ENCODE results near the gene GOLPH3L.
"Not testable (repeated sequence)": the region's sequence is repeated elsewhere in the genome, so short reads cannot be mapped to it uniquely, and the experiment has no call there.

Gene GOLPH3L

DNA sequence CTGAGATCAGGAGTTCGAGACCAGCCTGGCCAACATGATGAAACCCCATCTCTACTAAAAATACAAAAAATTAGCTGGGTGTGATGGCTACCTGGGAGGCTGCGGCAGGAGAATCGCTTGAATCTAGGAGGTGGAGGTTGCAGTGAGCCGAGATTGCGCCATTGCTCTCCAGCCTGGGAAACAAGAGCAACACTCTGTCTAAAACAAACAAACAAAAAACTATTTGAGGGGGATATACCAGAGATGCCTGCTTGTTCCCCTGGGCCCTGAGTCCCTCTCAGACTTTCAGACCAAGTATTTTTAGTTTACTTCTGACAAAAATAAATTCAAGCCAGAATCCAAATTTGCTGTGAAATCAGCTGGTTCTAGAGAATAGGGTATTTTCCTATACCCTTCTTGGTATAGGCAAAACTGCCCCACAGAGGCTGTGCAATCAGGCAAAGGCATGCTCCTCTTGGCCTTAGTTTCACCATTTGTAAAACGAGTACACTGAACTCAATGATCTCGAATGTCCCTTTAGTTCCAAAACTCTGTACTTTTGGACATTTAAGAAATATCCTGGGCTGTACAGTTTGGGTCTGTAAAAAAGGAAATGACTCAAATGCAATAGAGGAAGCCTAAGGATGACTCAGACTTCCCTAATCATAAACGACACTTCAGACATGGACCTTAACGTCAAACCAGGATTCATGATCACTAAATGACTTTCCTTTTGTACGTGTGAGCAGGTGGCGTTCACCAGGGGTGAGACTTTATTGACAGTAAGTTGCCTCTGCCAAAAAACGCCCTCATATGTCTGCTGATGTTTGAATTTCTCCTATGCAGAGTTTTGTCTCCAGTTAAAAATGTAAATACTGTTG lies 83.7 kb downstream of the GOLPH3L start:
- DNase-seq = no peak

DNA sequence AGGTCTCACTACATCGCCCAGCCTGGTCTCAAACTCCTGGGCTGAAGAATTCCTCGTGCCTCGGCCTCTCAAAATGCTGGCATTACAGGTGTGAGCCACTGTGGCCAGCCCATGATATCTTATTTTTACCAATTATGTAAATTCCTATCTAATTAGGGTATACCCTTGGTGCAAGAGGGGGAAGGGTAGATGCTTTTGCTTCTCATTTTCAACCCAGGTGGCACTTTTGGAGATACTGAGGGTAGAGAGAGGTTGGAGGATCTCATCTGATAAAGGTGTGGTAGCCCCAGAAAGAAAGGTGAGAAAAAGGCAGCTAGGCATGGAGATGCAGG lies 85.0 kb downstream of the GOLPH3L start:
- no peak for DNase-seq

DNA sequence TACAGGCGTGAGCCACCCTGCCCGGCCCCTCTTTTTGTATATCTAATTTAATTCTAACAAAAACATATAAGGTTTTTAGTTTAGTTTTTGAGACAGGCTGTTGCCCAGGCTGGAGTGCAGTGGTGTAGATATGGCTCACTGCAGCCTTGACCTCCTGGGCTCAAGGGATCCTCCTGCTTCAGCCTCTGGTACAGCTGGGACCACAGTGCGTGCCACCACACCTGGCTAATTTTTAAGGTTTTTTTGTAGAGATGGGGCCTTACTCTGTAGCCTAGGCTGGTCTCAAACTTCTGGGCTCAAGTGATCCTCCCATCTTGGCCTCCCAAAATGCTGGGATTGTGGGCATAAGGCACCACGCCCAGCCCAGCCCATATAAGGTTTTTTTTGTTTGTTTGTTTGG lies 86.4 kb downstream of the GOLPH3L start:
- DNase-seq = no peak

DNA sequence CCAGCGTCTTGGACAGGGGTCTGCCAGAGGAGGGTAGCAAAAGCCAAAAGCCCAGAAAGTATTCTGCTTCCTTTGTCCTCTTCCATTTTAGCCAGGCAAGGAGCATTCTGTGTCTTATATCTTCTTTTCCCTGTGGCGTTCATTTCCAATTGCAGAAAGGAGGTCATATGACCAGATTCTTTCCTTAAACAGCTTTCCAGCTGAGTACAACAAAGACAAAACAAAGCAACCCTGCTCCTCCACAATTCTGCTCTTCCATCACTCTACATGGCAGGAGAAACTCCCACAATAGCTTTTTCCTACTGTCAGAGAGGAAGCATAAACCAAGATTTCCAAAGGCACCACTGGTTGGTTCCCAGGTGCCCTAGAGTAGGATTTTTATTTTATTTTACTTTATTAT lies 87.2 kb downstream of the GOLPH3L start:
- DNase-seq = no peak

DNA sequence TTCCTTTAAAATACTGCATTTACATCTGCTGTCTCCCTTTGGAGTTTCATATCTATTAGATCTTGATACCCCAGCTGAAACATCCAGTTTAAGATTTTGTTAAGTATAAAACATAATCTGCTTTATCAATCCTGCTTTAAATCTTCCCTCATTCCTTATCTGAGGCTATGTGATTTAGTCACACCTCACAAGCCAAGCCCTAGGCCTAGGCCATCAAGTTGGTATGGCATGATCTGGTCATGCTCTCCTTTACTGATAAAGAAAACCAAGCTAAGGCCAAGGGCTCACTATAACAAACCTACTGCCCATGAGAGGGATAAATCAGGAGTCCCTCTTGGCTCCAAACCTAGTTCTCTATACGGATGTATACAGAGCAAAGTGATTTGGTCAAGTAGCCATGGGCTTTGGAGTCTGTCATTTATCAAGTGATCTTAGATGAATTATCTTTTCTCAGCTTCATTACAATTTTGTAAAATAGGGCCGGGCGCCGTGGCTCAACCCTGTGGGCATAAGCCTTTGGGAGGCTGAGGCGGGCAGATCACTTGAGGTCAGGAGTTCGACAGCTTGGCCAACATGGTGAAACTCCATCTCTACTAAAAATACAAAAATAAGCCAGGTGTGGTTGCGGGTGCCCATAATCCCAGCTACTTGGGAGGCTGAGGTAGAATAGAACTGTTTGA lies 90.4 kb downstream of the GOLPH3L start:
- DNase-seq = no peak

DNA sequence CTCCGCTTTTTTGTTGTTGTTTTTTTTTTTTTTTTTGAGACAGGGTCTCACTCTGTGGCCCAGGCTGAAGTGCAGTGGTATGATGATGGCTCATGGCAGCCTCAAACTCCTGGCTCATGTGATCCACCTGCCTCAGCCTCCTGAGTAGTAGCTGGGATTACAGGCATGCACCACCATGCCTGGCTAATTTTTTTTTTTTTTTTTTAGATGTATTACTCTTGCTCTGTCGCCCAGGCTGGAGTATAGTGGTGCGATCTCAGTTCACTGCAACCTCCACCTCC lies 91.6 kb downstream of the GOLPH3L start:
- DNase-seq = not testable (repeated sequence)

DNA sequence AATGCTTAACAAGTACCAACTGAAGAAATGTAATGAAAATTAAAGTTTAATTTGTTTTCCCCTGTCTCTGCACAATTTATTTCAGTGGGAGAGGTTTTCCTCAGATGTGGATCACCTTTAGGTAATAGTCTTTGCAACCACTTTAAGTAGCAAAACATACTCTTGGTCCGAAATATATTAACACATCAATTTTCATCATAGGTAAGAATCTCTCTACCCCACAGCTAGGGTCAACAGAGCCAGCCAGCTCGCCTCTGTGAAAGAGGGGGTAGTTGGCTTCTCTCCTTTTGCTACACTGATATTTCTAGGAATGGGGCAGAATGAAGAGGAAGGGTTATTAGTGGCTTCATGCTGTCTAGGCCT lies 92.7 kb downstream of the GOLPH3L start:
- DNase-seq = no peak

DNA sequence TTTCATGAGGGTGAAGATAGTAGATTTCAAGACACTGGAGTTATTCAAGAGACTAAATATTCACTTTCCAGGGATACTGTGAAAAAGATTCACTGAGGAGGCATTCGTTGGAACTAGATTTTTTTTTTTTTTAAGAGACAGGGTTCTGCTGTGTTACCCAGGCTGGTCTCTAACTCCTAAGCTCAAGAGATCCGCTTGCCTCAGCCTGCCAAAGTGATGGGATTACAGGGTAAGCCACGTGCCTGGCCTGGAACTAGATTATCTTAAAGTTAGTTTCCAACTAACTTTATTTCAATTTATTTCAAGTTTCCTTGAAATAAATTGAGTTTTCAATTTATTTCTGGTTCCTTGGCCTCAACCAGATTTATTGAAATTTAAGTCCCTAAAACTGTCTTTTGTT lies 93.2 kb downstream of the GOLPH3L start:
- DNase-seq = no peak

DNA sequence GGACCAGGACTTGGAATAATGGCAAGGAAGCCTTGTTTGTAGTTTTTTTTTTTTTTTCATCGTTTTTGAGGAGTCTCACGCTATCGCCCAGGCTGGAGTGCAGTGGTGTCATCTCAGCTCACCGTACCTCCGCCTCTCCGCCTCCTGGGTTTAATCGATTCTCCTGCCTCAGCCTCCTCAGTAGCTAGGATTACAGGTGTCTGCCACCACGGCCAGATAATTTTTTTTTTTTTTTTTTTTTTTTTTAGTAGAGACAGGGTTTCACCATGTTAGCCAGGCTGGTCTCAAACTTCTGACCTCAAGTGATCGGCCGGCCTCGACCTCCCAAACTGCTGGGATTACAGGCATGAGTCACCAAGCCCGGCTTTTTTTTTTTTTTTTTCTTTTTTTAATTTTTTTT lies 94.6 kb downstream of the GOLPH3L start:
- not testable (repeated sequence) for DNase-seq

DNA sequence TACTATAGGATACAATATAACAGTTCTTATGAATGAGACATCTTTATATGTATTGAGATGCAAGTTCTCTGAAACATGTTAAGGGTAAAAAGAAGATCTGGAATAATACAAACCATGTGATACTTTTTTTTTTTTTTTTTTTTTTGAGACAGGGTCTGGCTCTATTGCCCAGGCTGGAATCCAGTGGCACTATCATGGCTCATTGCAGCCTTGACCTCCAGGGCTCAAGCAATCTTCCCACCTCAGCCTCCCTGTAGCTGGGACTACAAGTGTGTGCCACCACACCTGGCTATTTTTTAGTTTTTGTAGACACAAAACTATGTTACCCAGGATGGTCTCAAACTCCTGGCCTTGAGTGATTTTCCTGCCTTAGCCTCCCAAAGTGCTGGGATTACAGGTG lies 95.4 kb downstream of the GOLPH3L start:
- no peak for DNase-seq

DNA sequence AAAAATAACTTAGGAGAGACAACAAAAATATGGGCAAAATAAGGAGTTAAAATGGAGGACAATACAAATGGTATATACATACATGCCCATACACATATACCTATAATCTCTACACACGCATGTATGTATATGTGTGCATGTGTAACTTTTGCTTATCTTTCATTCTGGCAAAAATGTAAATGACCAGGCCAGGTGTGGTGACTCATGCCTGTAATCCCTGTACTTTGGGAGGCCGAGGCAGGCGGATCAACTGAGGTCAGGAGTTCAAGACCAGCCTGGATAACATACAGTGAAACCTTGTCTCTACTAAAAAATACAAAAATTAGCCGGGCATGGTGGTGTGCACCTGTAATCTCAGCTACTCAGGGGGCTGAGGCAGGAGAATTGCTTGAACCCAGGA lies 98.6 kb downstream of the GOLPH3L start:
- DNase-seq = not testable (repeated sequence)

DNA sequence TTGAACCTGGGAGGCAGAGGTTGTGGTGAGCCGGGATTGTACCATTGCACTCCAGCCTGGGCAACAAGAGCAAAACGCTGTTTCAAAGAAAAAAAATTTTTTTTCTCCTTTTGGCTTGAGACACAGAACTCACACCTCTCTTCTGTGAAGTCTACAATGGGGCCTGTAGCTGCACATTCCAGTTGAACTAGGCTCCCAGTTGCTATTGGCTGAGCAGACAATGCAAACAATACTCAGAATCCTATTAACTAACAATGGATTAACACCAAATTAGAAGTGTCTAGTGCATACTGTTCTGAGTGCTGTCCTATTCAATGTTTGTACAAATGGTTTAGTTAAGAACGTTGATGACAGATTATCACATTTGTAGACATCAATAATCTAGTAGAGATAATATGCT lies 100.0 kb downstream of the GOLPH3L start:
- no peak for DNase-seq

Measured in NCI-H2171 (cell line).